ENCODE measurements around the gene OSBP.
"Not testable (repeated sequence)": the region's sequence is repeated elsewhere in the genome, so short reads cannot be mapped to it uniquely, and the experiment has no call there.

The OSBP gene

GRCh38 chr11:59550842-59551658 is 64.5 kb downstream of the OSBP start:
- peak; percentile 81 for DNase-seq

- DNase-seq = peak; percentile 86
Measured at GRCh38 chr11:59550368-59550841, 65.2 kb downstream of the OSBP start.

- DNase-seq = no peak
Measured at GRCh38 chr11:59548309-59548656, 67.3 kb downstream of the OSBP start.

GRCh38 chr11:59547605-59548308 is 67.8 kb downstream of the OSBP start:
- not testable (repeated sequence) for DNase-seq

- no peak for DNase-seq
Measured at GRCh38 chr11:59545179-59546020, 70.2 kb downstream of the OSBP start.

GRCh38 chr11:59544869-59545178 is 70.8 kb downstream of the OSBP start:
- no peak for DNase-seq

GRCh38 chr11:59543713-59544112 is 71.9 kb downstream of the OSBP start:
- not testable (repeated sequence) for DNase-seq

- DNase-seq = no peak
Measured at GRCh38 chr11:59542142-59542810, 73.3 kb downstream of the OSBP start.

- no peak for DNase-seq
Measured at GRCh38 chr11:59534676-59535075, 80.9 kb downstream of the OSBP start.

GRCh38 chr11:59532620-59533019 is 83.0 kb downstream of the OSBP start:
- DNase-seq = no peak

GRCh38 chr11:59528711-59529110 is 86.9 kb downstream of the OSBP start:
- DNase-seq = no peak

Data from CD4-positive, alpha-beta T cell treated with Interleukin-4 for 4 hours (primary cell).